DMS79 (cell line): Measurements from ENCODE around the gene PRPF40B.

Source experiments
- DNase-seq: peaks from one replicate; lab custom pipeline; 2025; lab: John Stamatoyannopoulos, UW

Gene PRPF40B

DNA sequence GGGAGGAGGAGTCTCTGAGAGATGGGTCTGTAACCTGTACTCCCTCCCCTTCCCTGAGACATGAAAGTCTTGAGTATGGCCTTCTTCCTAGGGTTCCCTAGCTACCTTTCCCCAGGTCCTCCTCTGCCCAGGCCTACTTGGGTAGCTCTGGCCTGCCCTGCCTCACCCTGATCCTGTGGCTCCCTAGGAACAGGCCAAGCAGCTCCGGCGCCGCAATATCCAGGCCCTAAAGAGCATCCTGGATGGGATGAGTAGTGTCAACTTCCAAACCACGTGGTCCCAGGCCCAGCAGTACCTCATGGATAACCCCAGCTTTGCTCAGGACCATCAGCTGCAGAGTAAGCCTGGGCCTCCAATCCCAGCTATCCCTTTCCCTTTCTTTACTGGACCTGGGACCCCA is 12.3 kb downstream of the PRPF40B start:
- DNase-seq, result no peak

DNA sequence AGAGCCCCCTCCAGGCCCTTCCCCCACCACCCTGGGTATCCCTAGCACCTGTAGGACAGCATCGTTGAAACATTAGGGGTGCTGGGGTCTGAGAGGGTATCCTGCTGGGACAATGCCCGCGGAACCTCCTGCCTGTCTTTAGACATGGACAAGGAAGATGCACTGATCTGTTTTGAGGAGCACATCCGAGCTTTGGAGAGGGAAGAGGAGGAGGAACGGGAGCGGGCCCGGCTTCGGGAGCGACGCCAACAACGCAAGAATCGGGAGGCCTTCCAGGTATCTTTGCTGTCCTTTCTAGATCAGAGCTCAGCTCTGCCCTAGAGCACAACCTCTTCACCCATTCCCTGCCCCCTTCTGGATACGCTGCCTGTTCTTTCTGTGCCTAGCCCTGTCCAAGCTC is 13.2 kb downstream of the PRPF40B start:
- DNase-seq, result no peak

DNA sequence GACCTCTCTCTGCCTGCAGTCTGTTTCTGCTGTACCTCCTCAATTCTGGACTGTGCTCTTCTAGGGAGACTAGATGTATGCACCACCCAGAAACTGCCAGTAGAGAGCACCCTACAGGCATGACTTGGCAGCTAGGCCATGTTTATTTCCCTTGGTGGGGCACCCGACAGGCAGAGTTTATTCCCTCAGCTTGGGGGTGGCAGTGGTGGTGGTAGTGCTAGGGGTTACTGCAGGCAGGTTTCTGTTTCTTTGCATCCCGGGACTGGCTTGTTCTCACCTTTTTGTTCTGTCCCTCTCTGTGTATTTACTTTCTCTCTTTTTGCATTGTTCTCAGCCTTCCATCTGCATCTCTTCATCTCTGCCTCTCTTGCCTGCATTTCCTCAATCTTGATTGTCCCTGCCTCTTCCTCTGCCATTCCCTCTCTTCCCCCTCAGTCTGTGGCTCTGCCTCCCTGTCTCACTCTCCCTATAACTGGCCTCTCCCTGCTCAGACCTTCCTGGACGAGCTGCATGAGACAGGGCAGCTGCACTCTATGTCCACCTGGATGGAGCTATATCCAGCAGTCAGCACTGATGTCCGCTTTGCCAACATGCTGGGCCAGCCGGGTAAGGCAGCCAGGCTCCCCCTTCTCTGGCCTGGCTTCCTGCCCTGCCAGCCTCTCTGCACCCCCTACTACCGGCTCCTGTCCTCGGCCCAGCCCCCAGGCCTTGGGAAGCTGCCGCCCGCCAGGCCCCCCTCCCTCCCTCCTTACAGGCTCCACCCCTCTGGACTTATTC is 13.8 kb downstream of the PRPF40B start:
- DNase-seq, result no peak

DNA sequence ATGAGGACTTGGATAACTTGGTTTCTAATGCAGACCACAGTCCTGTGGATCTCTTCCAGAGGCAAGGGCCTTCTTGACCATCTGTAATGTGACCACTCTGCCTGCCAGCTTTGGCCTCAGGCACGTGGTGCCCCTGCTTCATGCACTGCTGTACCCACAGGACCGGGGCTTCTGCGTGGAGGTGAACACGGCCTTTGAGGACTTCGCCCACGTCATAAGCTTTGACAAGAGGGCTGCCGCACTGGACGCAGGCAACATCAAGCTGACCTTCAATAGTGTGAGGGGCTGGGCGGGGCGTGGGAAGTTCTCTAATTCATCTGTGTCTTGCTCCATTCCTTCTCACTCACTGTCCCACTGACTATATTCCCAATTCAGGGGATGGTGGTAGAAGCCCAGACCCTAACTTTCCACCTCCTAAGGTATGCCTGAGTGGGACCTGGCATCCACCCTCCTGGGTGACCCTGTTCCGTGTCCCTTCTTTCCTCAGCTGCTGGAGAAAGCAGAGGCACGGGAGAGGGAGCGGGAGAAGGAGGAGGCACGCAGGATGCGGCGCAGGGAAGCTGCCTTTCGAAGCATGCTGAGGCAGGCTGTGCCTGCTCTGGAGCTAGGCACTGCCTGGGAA is 18.5 kb downstream of the PRPF40B start:
- DNase-seq, result no peak

DNA sequence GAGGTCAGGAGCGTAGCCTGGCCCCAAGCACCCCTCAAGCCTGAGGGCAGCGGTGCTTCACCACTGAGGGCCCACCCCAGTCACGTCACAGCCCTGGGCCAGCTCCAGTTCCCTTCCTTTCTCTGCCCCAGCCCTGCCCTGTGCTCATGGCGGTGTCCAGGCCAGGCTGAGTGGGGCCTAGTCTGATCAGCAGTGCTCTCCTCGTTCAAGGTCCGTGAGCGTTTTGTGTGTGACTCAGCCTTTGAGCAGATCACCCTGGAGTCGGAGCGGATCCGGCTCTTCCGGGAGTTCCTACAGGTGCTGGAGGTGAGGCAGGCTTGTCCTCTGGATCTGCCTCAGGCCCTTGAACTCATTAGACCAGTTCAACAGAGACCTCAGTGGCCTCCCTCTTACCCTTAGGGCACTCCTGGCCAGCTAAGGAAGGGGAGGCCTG is 19.0 kb downstream of the PRPF40B start:
- no peak for DNase-seq

DNA sequence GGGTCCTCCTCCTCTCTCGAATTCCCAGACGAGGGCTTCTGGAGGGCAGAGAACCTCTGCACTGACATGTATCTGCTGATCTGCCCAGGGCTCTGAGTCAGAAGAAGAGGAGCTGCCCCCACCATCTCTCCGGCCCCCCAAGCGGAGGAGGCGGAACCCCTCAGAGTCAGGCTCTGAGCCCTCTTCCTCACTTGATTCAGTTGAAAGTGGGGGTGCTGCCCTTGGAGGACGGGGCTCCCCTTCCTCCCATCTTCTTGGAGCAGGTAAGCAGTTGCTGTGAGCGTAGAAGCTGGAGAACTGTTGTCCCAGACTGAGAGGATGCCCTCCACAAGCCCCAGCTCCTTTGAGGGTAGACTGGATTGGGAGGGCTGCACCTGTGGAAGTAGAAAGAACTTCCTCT is 19.8 kb downstream of the PRPF40B start:
- DNase-seq, result no peak

DNA sequence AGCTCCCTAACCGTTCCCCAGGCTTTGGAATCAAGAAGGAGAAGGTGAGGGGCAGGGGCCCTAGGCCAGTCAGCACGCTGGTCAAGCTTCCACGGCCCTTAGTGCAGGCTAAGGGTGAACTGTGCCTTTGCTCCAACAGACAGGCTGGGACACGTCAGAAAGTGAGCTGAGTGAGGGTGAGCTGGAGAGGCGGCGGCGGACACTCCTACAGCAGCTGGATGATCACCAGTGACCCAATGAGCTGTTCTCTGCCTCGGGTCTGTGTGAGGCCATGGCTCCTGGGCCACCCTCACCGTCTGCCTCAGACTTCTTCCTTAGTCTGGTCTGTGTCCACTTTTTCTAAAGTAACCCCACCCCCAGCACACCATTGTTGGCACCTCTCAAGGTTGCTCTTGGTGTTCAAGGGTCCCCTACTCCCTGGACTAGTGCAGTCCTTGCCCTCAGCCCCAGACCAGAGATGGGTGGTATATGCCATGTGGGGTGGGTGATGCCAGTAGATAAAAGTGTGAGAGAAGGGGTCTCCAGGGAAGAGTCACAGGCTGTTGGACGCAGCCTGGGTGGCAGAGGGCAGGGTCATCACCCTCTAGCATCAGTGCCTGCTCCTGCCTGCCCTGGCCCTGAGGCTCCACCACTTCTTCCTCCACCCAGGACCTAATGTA is 20.7 kb downstream of the PRPF40B start:
- DNase-seq, result no peak

DNA sequence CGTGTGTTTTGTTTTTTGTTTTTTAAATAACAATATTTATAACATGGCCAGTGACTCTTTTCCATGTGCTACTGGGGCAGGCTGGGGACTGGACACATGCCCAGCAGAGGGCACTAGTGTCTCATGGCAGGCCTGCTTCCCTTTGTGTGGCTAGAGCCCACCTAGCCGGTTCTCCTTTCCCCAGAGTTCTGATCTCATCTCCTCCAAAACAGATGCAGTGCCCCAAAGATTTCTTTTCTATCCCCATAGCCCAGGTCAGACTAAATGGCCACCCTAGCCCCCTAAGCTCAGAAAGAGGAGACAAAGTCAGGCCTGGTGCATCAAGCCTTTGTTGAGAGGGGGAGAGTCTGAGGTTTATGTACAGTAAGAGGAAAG is 21.2 kb downstream of the PRPF40B start:
- peak; percentile 37 for DNase-seq

DNA sequence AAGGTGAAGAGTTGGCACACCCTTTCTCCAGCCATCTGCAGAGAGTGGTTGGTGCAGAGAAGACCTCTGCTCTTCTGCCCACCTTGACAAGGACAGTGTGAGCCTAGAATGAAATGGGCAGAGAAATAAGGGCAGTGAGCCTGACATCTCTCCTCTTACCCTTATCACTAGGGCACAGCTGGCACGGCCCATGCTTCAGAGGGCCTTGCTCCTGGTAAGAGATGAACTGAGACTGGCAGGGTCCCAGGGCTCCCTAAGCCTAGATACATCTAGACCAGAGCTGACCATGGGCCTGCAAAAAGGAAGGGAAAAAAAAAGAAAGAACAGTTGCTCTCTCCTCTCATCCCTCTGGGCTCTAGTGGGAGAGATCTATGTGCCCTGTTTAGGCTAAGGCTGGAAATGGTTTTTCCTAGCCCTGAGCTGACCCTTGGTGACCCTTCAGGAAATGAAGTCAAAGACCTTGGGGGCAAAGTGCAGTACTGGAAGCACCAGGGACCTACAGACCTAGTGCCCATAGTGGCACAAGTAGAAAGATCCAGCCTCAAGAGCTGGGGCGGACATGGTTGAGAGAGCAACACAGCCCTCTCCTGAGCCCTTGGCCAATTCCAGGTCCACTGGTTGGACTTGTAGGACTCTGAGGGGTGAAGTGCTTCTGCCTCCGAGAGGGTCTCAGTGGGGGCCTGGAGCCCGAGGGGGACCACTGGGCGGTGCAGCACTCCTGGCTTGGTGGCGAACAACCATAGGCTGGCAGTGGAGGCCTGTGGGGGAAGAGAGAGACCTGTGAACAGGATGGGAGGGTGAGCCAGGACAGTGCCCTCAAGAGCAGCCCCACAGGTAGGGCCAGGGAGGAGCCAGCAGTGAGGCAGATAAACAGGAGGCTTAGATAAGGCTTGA is 22.0 kb downstream of the PRPF40B start:
- no peak for DNase-seq

DNA sequence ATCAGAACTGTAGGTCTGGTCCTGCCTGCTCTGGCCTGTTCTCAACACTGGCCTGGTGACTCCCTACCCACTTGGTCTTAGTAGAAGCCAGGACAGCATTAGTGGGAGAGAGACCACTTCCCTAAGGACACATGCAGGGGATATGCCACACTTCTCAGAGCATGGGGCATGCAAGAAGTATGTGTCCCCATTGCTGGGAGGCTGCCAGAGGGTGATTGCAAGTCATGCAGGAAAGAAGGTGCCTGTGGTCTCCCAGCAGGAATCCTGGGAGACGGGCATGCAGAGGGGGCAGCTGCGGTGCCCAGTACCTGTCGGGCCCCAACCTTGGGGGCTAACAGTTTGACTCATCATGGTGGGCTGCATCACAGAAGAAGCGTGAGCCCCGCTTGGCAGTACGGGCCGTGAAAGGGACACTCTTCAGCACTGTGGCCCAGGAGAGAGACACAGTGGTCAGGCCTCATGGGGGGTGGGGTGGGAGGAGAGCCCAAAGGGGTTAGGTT is 23.0 kb downstream of the PRPF40B start:
- no peak for DNase-seq

DNA sequence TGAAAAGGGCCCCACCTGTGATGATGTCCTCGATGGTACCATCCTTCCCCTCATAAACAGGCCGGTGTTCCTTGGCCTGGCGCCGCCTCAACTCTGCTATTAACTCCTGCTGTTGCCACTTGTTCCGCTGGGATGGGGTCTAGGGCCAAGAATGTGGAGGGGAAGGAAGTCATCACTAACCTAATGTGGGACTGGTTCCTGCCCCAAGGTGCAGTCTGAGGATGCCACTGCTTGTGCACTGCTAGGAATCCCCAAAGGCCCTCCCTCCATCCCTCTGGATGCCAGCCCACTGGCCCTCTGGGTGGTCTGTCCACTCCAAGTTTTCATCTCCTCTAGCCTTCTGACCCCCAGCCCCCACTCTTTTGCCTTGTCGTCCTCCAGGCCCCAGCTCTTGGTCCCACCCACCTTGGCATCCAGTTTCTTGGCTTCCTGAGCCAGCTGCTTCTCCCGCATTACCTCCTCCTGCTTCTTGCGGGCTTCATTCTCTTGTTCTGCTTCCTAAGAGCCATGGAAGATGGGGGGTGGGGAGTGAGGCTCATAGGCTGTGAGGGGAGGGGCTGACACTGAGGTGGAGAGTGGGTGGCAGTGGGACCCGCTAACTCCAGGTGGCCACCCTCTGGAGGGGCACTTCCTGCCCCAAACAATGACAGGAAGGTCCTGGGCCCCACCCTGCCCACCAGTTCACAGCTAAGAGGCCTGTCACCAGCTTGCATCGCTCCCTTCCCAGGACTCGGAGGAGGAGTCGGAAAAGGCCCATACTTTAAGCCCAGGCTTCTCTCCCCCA is 23.7 kb downstream of the PRPF40B start:
- DNase-seq, result no peak

DNA sequence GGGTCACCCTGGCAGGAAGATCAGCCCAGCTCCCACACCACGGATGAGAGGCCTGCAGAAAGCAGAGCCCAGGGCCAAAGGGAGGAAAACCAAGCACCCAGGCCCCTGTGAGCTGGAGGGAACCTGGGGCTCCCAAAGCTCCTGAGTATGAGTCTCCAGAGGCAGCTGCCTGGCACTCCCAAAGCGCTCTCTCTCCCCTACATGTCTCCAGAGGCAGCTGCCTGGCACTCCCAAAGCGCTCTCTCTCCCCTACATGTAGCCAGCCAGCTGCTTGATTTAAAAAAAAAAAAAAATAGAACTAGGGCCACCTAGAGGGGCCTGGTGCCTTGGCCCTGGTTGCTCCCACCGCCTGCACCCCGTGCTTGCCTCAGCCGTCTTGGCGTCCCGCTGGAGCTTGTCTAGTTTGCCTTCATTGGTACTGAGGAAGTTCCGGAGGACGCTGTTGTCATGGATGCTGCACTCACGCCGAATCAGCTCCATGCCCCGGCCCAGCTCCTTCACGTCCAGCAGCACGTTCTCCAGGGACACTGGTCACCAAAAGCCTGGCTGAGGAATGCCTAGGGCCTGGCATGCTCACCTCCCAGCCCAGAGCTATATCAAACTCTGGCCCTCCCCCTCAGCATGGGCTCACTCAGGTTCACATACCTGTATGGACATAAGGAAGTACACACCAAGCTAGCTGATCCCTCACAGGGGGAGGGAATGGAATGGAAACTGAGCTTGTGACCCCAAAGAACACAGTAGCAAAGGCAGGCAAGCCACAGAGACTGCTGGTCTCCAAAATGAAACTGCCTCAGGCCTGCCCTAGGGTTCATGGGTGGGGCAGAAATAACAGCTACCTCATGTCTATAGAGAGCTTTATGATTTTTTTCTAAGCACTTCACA is 24.7 kb downstream of the PRPF40B start:
- no peak for DNase-seq

DNA sequence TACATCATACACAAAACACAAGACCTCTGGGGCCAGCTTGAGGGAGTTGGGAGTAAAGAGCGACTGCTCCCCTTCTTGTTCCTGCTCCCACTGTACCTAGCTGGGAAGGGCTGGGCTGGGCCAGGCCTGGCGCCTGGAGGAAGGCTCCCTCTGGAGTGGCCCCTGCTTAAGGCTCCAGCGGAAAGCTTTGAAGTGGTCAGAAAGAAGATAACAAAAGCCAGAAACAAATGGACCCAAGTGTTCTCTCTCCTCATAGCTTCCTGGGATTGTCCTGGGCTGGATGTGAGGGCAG is 25.3 kb downstream of the PRPF40B start:
- DNase-seq, result no peak

DNA sequence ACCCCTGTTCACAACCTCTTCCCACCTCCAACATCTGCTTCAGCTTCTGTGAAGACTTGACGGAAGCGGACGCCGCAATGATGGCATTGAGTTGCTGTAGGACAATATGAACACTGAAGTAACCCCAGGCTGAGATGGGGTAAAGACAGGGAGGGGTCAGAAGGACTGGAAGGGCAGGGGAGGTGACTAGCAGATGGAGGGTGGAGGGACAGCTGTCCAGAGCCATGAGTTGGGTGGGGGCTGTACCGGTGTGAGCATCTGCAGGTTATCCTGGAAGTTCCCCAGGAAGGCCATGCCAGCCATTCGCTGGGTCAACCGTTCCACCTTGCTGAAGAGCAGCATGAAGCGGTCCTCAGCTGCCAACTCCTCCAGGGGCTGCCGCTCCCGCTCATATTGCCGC is 26.1 kb downstream of the PRPF40B start:
- no peak for DNase-seq

DNA sequence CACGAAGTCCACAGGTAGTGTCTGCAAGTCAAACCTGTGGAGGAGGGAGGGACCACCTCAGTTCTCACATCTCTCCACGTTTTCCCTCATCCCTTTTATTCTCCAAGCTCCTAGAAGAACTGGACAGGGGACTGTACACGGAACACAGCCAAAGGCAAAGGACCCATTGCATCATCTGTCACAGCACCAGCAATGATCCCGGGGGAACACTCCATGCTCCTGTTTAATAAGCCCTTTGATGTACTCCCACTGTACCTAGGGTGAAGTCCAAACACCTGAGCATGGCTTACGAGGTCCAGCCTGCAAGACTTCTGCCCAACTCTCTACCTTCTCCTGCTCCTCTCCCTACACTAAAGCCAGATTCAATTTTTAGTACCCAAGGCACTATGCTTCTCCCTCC is 26.5 kb downstream of the PRPF40B start:
- DNase-seq, result no peak

DNA sequence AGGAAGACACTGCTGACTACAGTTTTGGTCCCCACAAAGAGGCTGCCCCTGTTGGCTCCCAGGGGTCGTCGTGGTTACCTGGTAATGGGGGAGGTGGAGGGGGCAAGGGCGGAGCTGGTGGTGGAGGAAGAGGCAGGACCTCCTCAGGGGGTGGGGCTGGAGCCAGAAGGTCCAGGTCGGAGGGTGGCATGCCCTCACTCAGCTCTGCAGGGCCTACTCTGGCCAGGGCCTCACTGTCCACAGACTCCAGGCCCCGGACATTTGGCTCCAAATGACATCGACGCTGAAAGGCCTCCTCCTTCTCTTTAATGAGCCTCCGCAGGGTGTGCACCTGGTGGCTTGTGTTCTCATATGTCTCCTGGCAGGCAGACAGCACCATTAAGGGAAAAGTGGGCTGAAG is 28.5 kb downstream of the PRPF40B start:
- DNase-seq, result peak; percentile 11

DNA sequence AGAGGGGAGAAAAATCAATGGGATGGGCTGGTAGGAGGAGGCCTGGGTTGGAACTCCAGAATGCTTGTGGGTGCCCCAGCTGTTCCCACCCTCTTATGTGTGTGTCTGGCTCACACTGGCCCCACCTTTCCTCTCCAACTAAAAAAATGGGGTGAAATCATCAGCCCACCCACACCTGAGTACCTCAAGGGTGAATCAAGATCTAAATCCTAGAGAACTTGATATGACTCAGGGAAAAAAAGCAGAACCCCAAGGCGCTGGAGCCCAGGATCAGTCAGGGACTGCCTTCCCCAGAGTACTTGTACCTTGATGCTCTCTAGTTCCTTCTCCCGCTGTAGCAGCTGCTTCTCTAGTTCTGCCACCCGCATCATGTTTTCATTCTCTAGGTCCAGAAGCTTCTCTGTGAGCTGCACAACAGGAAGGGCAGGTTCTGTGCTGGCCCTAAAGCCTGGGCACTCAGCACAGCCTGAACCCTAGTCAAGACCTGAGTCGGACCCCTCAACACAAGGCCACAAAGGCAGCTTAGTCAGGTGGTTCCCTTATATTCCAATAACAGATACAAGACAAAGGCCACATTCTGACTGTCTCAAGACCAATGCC is 29.7 kb downstream of the PRPF40B start:
- no peak for DNase-seq

DNA sequence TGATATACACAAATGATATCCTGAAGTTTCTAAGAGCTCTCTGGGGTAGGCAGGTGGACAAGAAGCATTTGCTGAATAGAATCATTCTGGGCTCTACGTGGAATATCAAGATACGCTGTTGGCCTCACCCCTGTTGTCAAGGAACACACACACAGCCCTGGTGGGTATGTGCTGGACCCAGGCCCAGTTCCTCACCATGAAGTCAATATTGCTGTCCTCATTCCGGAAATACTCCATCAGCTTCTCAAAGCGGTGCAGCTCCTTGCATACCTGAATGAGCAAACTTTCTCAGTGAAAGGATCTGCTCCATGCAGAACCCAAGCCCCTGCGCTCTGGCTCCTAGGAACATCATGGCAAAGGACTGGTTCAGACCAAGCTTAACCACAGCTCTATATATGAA is 31.4 kb downstream of the PRPF40B start:
- no peak for DNase-seq

DNA sequence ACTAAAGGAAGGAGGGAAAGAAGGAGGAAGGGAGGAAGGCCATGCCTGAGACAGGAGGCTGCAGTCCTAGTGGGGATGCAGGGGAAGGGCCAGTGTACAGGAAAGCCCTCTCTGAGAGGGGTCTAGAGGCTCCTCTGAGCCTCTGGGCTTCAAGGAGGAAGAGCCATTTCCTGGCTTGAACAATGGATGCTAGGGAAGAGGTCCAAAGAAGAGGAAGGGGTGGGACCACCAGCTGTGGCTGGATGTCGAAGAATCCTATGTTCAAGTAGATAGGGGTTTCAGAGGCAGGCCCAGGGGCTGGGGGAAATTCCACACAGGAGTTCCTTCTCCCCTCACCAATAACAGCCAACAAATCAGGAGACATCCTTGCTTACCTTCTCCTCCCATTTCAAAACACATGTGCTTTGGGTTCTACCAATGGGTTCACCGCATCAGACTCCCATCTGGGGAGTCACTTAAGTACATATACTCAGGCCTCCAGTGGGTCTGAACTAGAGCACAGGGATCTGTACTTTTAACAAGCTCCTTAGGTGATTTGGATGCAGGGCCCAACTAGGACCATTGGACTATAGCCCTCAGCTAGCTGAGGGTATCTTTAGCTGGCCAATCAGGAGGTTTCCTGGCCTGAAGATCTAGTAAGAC is 32.4 kb downstream of the PRPF40B start:
- DNase-seq, result no peak

DNA sequence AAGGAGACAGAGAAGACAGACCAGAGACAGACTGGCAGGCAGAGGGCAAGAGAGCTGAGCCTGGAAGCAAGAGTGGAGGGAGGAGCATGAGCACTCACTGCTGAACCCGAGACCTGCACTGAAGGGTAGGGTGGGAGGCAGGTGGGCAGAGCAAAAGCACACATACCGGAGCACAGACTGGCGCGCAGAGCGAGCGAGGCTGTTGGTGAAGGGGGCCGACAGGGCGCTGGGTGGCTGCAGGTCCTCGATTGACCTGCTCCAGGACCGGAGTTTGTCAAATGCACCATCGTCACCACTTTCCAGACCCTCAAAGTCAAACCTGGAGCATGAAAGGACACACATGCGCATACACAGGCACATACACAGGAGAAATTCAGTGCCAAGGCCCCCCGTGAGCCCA is 34.9 kb downstream of the PRPF40B start:
- no peak for DNase-seq
